ENCODE measurements around the gene ELK3. TPM values are rescaled to one million over a fixed set of nuclear protein-coding genes. Genes with fewer than 3 reads are reported as not detected.
"Not testable (repeated sequence)": the region's sequence is repeated elsewhere in the genome, so short reads cannot be mapped to it uniquely, and the experiment has no call there.

The ELK3 gene
- total and polyA plus RNA-seq, 2 experiments from 2014 or later, result 7.3 to 9.6 TPM

DNA sequence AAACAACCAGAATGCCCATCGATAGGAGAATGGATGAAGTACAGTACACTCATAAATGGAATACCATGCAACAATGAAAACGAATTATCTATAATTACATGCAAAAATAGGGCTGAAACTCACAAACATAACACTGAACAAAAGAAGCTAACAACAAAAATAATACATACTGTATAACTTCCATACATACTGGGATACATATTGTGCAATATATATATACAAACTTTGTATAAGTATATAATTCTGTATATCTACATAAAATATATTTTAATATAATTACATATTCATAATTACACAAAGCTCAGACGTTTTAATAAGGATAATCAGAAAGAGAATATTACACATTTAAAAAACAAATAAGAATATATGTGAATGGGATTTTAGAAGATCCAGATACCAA lies 115.9 kb downstream of the ELK3 start:
- Histone ChIP-seq H3K36me3 (peaks cover 8% of the 10 kb centered on the region), H3K27me3 (no peaks in the 10 kb centered on the region), H3K9me3 (ENCODE audit: low read depth) (no peaks in the 10 kb centered on the region), H3K27ac (no peak overlapping the region), H3K4me1 (ENCODE audit: low read depth) (peaks cover 11% of the 10 kb centered on the region), H3K4me3 (no peak overlapping the region)
- DNase-seq (ENCODE audit: low read depth in 1 of 2, low spot score in 1 of 2), result no peak
- TF ChIP-seq, protein P1, sequence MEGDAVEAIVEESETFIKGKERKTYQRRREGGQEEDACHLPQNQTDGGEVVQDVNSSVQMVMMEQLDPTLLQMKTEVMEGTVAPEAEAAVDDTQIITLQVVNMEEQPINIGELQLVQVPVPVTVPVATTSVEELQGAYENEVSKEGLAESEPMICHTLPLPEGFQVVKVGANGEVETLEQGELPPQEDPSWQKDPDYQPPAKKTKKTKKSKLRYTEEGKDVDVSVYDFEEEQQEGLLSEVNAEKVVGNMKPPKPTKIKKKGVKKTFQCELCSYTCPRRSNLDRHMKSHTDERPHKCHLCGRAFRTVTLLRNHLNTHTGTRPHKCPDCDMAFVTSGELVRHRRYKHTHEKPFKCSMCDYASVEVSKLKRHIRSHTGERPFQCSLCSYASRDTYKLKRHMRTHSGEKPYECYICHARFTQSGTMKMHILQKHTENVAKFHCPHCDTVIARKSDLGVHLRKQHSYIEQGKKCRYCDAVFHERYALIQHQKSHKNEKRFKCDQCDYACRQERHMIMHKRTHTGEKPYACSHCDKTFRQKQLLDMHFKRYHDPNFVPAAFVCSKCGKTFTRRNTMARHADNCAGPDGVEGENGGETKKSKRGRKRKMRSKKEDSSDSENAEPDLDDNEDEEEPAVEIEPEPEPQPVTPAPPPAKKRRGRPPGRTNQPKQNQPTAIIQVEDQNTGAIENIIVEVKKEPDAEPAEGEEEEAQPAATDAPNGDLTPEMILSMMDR (IDR thresholded peaks at IDR 0.05; ENCODE audit: low read depth, low read length), result no peak

DNA sequence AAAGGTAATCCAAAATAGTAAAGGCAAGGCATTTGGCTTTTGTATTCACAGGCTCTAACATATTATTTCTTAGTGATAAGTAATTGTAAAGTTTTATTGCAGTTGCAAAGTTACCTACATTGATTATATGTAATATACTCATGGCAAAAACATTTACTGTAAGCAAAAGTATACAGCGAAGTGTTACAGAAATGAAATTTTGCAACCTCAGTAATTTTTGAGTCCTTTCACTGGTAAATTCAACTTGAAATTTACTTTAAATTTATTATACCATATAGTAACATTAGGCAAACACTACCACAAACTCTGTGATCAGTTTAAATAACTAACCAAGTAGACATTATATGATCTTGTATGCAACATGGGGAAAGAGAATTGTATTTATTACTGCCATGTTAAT lies 117.0 kb downstream of the ELK3 start:
- no peak overlapping the region for H3K27ac ChIP-seq
- H3K36me3 ChIP-seq, result peaks cover 8% of the 10 kb centered on the region
- no peaks in the 10 kb centered on the region for H3K27me3 ChIP-seq
- DNase-seq (ENCODE audit: low read depth in 1 of 2, low spot score in 1 of 2), result no peak
- no peaks in the 10 kb centered on the region for H3K9me3 ChIP-seq (ENCODE audit: low read depth)
- H3K4me1 ChIP-seq (ENCODE audit: low read depth), result peaks cover 18% of the 10 kb centered on the region
- TF ChIP-seq, protein P1 (IDR thresholded peaks at IDR 0.05; ENCODE audit: low read depth, low read length), result no peak
- no peak overlapping the region for H3K4me3 ChIP-seq

DNA sequence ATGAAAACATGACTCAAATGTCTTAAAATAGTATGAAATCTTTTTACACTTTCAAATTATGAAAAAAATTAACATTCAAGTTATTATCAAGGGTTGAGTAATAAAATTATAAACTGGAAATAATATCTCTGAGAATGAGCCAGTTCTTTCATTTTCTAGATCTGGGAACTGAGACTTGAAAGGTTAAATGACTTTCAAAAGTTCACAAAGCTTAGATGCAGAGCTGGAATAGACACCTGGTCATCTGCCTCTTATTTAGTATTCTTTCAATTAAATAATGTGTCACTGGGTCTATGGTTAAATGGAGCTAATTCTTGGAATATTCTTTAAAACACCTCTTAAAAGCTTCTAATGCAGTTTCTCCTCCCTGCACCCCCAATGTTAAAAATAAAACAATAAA lies 119.4 kb downstream of the ELK3 start:
- Histone ChIP-seq H3K4me1 (ENCODE audit: low read depth) (peaks cover 18% of the 10 kb centered on the region), H3K36me3 (peaks cover 8% of the 10 kb centered on the region)
- DNase-seq (ENCODE audit: low read depth in 1 of 2, low spot score in 1 of 2), result no peak

DNA sequence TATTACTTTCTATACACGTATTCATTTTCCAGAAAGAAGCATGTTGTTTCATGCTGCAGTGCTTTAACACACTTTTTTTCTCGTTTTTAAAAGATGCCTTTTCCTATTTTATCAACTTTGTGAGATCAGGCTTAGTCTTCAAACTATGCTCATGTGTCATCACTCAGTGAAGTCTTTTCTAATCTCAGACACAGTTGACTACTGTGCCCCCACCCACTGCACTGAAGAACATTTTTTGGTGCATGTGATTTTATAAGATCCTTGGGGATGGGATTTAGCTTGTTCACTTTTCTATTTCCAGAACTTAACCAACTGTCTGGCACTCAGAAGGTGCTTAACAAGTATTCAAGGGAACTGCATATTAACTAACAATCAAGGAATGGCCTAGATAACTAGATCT lies 120.5 kb downstream of the ELK3 start:
- TF ChIP-seq, protein P1 (IDR thresholded peaks at IDR 0.05; ENCODE audit: low read depth, low read length), result no peak

More for the DNA sequence above, 119.4 kb downstream of the ELK3 start:
- Histone ChIP-seq H3K27me3 (no peaks in the 10 kb centered on the region), H3K4me3 (no peak overlapping the region), H3K9me3 (ENCODE audit: low read depth) (no peaks in the 10 kb centered on the region), H3K27ac (no peak overlapping the region)
- TF ChIP-seq, protein P1 (IDR thresholded peaks at IDR 0.05; ENCODE audit: low read depth, low read length), result no peak

DNA sequence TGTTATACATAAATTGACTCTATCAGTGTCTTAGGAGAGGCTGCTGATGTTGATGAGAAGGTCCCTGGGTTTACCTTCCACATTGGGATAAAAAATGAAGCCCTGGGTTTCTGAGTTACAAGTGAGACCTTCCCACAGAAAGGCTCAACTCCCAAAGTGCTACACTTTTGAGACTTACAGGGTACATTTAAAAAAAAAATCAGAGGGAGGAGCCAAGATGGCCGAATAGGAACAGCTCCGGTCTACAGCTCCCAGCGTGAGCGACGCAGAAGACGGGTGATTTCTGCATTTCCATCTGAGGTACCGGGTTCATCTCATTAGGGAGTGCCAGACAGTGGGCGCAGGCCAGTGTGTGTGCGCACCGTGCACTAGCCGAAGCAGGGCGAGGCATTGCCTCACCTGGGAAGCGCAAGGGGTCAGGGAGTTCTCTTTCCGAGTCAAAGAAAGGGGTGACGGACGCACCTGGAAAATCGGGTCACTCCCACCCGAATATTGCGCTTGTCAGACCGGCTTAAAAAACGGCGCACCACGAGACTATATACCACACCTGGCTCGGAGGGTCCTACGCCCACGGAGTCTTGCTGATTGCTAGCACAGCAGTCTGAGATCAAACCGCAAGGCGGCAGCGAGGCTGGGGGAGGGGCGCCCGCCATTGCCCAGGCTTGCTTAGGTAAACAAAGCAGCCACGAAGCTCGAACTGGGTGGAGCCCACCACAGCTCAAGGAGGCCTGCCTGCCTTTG lies 121.7 kb downstream of the ELK3 start:
- not testable (repeated sequence) for H3K9me3 ChIP-seq (ENCODE audit: low read depth); H3K36me3 ChIP-seq; H3K27me3 ChIP-seq
- Histone ChIP-seq H3K4me1 (ENCODE audit: low read depth) (peaks cover 18% of the 10 kb centered on the region), H3K4me3 (peak overlapping the region; percentile 38), H3K27ac (peak overlapping the region; percentile 87)
- peak in 1 of 2 donors; percentile 23 for DNase-seq (ENCODE audit: low read depth in 1 of 2, low spot score in 1 of 2)

More for the DNA sequence above, 120.5 kb downstream of the ELK3 start:
- peaks cover 18% of the 10 kb centered on the region for H3K4me1 ChIP-seq (ENCODE audit: low read depth)
- no peak overlapping the region for H3K4me3 ChIP-seq
- peaks cover 8% of the 10 kb centered on the region for H3K36me3 ChIP-seq
- no peaks in the 10 kb centered on the region for H3K9me3 ChIP-seq (ENCODE audit: low read depth)
- no peak for DNase-seq (ENCODE audit: low read depth in 1 of 2, low spot score in 1 of 2)
- no peaks in the 10 kb centered on the region for H3K27me3 ChIP-seq
- H3K27ac ChIP-seq, result no peak overlapping the region

DNA sequence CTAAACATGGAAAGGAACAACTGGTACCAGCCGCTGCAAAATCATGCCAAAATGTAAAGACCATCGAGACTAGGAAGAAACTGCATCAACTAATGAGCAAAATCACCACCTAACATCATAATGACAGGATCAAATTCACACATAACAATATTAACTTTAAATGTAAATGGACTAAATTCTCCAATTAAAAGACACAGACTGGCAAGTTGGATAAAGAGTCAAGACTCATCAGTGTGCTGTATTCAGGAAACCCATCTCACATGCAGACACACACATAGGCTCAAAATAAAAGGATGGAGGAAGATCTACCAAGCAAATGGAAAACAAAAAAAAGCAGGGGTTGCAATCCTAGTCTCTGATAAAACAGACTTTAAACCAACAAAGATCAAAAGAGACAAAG lies 123.6 kb downstream of the ELK3 start:
- H3K4me1 ChIP-seq (ENCODE audit: low read depth), result peaks cover 18% of the 10 kb centered on the region

More for the DNA sequence above, 123.6 kb downstream of the ELK3 start:
- not testable (repeated sequence) for H3K27me3 ChIP-seq; H3K4me3 ChIP-seq; H3K27ac ChIP-seq; H3K9me3 ChIP-seq (ENCODE audit: low read depth); DNase-seq (ENCODE audit: low read depth in 1 of 2, low spot score in 1 of 2)
- peaks cover 12% of the 10 kb centered on the region for H3K36me3 ChIP-seq

Other genes with a start within 250 kb of the ELK3 start
- not detected in 2 replicates for gene HAL, start 198.0 kb upstream of the ELK3 start, total RNA-seq
- not detected in 2 replicates for gene HAL, start 198.0 kb upstream of the ELK3 start, polyA plus RNA-seq
- gene LTA4H, start 158.8 kb upstream of the ELK3 start, total RNA-seq, result 76.6 and 109 TPM in 2 replicates
- gene LTA4H, start 158.8 kb upstream of the ELK3 start, polyA plus RNA-seq, result 64.6 and 108 TPM in 2 replicates
- gene CDK17, start 206.1 kb downstream of the ELK3 start, total RNA-seq, result 25.5 and 34.7 TPM in 2 replicates
- 21.7 and 34.9 TPM in 2 replicates for gene CDK17, start 206.1 kb downstream of the ELK3 start, polyA plus RNA-seq

All from cardiac muscle cell (in vitro differentiated cells and primary cell).